HG03565 (cell line): ENCODE measurements around the gene FOXF1.

Source experiments
- ATAC-seq: cut with Tn5 transposase; IDR thresholded peaks from one replicate; pipeline ENCODE4 v1.9.1; 2021; ENCODE audit warnings: mild to moderate bottlenecking, moderate library complexity; ENCODE audit not compliant: unreplicated experiment

FOXF1 gene

DNA sequence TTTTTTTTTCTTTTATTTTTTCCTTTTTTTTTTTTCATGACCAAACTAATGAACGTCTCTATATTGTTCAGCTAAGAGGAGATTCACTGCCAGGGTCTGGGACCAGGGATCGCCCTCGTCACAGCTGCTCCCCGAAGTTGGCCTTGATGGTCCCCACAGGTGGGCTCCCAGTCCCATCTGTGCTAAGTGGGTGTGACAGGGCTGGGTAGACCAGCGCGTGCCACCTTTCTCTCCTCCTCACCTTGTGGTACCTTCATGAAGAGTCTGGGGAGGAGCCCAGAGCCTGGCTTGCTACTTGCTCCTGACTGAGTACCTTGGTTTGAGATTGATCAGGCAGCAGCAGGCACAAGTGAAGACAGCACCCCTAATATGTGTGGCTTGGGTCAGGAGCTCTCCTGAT, 6.5 kb upstream of the FOXF1 start:
- no peak for ATAC-seq

DNA sequence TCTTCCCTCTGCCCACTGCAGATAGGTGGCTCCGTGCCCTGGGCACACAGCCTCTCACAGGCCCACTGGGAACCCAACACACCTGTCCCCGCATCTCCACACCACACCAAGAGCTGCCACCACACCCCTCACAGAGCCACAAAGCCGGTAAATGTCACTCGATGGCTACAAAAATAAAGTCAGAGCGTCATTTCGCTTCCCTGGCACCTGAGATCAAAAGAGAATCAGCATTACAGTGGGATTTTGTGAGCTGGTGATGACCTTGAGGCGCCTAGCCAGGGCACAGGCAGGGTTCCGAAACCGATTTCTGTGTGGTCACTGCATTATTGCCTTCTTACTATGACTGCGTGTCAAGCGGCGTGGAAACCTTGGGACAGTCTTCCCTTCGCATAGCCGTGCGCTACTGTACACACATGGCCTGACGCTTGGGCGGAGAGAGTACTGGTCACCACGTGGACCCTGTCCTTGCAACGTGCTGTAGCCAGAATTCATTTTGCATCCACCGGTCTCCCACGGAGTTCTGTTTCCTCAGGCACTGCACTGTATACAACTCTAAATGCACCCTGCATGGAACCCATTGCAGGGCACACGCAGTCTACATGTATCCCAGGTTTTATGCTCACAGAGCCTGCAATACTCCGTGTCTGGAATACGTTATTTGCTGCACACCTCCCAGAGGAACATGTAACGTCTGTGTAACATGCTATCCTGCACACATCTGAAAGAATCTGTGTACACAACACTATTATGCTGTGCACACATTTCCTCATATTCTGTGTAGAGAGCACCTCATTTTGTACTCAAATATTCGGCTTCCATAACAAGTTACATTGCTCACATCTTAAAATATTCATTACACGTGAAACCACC, 5.8 kb upstream of the FOXF1 start:
- no peak for ATAC-seq

DNA sequence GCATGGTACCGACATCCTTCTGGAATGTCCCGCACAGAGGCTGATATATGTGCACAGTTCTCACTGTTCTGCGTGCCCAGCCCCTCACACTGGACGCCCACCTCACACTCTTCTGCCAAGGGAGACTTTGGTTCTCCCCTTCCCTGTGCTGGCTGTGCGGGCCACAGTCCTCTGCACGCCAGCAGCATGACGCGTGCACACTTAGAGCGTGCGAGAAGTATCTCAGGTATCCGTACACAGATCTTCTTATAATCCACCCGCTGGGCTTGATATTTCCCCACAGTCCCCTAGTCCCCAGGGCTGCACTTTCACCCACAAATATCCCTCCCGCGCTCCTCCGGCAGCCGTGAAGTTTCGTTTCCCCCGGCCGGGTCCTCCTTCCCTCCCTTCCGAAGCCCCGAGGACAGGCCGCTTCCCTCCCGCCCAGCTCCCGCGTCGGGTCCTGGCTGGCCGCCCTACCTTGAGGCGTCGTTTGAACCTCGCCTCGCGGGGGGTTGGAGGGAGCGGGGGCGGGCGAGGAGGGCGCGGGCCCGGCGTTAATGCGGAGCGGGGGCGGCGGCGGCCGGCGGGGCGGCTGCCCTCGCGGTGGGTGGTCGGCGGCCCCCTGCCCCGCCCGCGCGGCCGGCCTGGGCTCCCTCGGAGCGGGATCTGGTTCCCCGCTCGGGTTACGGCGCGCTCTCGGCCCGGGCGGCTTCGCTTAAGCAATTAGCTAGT, 5.0 kb upstream of the FOXF1 start:
- ATAC-seq: no peak

DNA sequence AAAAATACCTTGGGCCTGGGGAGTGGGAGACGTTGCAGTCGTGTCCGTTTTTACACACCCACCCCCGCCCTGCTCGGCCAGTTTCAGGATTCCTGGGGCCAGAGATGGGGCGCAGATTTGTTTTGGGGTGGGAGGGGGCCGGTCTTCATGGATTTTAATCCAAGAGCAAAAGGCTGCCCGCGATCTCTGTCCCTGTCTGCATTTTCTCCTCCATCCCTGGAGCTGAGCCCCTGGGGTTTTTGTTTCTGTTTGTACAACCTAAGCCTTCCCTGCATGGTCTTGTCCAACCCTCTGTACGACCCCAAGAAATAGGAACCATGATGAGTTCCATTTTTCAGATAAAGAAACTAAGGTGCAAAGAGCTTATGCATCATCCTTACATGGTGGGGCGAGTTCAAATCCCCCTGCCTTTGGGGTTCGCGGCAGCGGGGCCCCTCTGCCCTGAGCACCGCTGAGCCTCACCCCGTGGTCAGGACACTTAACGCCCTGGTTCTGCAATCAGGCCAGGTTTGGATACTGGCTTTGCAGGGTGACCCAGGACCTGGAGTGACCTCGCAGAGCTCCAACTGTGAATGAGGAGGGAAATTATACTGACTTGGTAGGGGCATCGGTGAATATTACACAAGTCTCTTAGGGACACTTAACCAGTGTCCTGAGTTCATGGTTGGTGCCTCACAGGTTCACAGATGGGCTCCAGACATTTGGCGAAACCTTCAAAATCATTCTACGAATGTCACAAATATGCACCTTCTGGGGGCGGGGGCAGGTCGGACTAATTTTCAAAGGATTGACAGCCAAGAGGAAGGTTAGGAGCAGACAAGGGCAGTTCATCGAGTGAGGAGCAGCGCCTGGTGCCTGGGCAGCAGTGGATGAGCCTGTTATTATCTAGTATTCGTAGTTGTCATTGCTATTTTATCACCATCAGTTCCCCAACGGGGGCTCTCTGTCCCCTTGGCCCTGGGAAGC, 4.1 kb upstream of the FOXF1 start:
- no peak for ATAC-seq

DNA sequence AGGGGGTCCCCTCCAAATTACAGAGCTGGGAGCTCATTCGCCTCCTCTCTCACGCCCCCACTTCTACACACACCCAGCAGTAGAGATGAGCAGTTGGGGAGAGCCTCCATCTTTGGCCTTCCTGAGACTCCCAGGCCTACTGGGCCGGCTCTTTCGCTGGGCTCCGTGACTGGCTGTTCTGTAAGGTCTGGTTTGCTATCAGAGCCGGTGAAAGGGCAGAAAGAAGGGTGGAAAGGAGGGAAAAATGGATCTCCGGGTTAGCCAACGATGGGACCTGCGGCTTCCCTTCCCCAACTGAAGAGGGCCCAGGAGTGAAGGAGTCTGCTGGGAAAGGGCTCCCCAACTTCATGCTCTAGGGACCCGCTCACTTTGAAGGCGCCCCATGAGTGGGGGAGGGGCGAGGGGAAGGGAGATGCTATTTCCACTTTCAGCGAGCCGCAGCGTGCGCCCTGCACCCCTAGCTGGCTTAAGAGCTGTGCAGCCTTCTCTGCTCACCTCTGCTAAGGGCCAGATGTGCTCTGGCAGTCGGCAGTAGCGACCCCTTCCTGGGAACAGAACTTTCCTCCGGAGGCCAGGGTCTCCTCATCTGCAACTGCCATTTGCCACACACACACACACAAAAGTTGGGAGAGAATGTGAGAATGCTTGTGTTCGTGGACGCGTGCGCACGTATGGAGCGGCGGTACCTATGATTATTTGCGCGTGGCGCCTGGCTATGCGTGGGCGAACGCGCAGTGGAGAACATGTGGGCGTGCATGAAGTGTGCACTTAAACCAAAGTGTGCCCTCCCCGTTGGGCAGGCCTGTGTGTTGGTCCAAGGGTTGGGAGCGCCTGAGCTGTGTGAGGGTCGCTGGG, 2.9 kb upstream of the FOXF1 start:
- no peak for ATAC-seq

DNA sequence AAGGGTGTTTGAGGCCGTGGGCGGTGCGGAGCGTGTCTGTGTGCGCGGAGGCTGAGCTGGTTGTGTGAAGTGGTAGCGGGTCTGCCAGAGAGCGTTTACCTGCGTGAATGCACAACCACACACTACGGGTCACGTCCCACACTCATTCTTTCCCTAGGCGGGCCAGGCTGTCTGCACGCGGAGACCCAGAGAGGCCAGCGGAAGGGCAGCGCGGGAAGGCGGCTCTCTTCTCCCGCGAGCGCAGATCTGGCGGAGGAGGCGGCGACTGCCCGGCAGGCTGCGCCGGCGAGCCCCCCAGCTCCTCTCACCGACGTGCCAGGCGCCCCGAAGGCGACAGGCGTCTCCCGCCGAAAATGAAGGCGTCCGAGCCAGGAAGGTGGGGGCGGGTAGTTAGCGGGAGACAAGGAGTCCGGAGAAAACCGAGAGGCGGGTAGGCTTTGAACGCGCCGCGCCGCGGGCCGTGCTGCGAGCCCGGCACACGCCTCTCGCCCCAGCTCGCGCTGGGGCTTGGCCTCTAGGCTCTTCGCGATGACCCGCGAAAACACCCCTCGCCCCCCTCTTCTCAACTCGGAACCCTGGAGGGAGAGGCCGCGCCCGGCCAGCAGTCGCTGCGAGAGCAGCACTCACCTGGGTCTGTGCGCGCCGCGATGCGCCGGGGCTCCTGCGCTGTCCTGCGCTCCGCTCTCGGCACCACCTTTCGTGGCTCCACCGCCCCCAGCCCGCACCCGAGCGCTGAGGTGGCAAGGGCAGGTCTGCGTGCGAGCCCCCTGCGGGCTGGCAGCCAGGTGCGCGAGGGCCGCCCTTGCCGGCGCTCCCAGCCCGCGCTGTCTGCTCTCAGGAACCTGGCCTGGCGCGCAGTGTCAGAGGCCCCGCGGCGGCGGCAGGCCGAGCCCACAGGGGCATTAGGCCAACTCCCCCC, 2.0 kb upstream of the FOXF1 start:
- no peak for ATAC-seq

DNA sequence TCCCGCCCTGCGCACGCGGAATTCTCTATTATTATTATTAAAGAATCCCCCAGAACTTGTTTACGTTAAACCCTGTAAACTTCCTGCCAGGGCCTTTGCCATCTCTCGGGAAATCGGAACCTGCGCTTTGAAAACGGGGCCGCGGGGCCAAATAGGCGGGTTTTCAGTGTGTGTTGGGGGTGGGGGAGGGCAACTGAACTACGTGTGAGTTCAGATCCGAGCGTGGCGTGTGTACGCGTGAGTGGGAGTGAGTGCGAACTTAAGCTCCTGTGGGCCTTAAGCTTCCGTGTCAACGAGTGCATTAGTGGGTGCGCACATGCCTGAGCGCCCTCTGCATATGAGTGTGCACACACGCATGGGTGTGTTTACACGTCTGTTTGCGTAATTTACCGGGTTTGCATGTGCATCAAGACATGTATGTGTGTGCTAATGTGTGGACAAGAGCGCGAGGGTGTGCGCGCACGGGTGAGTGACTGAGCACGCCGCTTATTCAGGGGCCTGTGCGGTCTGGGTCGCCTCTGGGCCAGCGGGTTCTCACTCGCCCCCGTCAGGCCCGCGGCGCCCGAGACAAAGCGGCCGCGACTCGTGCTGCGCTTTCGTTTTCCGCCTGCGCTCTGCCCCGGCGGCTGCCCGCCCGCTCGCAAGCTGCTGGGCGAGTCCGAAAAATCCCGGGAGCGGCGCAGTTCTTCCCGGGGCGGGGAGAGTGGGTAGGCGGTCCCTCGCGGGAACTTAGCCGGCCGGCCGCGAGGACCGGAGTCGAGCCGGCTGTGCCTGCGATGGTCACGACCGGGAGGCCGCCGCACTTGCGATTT, 1.2 kb upstream of the FOXF1 start:
- ATAC-seq: no peak

DNA sequence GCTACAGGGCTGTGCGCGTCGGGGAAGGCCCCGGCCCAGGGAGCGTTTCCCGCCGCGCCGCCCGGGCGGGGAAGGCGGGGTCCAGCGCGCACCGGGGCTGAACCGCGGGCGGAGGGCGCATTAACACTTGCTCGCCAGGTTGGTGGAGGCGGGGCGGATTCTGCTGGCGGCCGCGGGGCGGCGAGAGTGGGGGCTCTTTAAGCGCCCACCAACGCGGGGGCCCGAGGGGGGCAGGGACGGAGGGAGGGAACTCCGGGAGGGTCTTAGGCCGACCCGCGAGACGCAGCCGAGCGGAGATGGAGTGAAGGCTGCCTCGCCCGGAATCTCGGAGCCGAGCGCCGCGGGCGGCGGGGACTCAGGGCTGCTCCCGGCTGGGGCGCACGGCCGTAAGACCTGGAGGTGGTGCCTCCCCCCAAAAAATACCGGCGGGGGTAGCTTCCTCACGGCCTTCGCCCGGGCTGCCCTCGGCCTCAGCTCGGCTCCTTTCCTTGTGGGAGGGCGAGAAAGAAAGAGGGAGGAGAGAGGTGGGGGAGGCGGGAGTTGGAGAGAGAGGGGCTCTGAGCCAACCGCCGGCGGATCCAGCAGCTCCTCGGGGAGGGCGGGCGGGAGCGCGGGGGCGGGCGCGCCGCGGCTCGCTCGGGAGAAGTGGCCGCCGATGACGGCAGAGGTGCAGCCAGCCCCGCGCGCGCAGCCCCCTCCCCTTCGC, 415 bp upstream of the FOXF1 start:
- no peak for ATAC-seq

DNA sequence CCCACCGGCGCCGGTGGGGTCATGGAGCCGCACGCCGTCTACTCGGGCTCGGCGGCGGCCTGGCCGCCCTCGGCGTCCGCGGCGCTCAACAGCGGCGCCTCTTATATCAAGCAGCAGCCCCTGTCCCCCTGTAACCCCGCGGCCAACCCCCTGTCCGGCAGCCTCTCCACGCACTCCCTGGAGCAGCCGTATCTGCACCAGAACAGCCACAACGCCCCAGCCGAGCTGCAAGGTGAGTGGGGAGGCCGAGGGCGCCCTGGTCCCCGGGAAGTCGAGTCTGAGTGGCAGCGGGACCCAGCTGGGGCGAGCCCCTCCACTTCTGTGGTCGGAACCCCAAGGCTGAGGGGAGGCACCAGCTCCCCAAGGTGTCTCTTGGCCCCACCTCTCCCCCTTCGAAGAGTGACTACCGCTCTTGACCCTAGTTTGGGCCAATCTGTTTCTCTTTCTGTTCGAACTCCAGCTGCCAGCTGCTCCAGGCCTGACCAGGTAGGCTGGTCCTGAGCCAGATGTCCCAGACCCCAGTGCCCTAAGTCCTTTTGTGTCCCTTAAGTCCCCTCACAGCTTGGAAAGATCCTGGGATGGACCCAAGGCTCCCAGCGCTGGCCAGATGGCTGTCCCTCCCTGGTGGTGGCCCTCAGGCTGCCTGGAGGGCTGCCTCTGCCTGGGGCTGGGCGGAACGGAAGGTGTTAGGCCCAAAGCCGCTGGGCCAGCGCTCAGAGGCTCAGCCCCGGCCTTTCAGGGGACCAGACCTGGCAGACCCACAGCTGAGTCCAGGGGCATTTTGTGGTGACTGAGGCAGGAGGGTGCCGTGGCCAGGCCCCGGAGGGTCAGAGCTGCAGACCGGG, 1.2 kb downstream of the FOXF1 start:
- no peak for ATAC-seq

DNA sequence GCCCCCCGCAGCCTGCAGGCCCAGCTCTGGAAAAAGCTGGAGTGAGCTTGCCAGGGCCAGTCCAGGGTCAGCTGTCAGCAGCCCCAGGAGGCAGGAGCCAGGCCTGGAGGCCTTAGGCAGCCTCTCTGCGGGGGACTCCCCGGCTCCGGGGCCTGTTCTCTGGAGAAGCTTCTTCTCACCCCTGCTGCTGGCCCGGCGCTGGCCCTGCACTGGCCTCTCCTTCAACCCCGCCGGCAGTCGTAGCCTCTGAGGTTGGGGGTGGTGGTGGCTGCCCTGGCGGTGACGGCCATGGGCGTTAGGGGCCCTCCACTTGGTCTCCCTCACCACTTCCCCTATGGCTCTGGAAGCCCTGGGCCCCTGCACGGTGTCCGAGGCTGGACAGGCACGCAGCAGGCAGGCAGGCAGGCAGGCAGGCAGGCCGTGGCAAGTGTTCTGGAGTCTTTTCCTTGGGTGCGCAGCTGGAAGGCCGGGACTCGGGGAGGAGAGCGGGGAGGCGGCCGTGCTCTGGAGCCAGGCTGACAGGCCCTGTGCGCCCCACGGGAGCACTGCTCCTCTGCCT, 2.1 kb downstream of the FOXF1 start:
- no peak for ATAC-seq

DNA sequence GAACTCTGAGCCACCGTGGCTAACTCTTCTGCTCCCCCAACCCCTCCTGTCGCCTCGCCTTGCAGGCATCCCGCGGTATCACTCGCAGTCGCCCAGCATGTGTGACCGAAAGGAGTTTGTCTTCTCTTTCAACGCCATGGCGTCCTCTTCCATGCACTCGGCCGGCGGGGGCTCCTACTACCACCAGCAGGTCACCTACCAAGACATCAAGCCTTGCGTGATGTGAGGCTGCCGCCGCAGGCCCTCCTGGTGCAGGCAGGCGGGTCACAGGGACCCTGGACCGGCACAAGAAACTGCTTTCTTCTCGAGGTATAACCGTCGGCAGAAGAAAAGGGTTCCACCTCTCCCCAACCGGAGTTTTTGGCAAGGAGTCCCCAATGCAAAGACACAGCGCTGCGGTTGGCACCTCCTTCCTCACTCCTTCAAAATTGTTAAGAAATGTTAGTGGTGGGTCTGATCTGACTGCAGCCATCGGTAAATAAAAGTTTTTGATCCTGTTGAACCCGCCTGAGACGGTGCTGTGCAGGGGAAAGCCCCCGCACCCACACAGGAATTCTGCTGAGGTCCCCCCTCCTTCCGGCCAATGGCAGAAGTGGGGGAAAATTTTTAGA, 2.6 kb downstream of the FOXF1 start:
- ATAC-seq: no peak

DNA sequence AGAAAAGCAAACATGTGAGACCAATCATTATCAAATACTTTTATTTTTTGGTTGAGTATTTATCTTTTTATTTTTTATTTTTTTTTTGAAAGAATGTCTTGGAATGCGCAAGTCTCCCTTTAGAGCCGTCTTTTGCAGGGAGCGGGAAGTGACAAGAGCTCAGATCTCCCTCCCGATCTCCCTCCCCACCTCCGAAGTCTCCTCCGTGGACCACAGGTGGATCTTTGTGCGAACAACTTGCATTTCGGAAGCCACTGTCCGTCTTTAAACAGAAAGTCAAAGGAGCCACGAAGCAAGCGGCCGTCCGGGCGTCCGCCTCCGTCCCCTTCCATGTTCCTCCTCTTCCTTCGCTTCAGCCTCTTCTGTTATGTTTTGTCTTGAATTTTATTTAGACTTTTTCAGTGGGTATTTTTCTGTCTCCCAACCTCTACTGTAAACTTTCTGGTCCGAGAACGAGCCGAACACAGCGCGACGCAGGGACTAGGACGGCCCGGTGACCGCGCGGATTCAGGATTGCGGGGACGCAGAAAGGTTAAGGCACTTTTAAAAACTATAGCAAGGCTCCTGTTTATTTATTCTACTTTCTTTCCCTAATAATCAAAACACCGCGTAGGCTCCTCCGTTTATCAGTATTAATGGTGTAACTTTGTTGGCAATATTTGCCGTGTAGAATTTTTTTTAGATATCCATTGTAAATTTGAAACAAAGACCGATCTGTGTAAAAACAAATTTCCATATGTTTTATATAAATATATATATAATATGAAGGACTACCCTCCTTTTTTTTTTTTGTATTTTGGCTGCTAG, 3.3 kb downstream of the FOXF1 start:
- ATAC-seq: no peak

DNA sequence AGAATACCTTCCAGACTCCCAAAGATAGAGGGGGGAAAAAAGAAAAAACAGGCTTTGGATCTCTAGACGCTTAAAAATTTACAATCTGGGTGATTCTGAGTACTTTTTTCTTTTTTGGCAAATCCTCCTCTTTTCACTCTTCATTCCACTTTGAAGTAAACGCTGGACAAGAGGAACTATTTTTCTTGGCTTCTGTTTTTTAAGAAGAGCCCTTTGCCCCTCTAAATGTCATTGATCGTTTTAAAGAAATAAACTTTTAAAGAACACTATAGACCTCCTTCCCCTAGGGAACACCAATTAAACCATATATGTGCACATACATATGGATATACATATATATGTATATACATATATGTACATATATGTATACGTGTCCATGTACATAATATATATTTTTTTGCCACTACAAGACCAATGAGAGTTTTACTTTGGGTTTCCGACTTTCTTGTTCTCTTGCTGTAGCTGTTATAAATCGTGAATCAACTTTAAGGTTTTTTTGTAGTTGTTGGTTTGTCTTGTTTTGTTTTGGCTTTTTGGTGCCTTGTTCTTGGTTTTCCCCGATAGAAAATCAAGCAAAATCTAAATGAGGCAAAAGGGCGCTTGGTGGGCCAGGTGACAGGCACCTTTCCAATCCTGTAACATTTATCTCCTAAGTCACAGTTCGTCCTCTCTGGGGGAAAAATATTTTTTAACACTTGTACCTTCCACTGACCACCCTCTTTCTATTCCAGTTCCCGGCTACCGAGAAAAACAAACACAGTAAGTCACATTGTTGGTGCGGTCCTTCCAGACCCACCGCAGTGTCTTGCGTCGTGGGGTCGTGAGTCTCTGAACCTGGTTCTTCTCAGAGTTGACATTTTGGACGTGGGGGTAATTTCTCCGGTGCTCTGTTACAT, 4.4 kb downstream of the FOXF1 start:
- ATAC-seq: no peak

DNA sequence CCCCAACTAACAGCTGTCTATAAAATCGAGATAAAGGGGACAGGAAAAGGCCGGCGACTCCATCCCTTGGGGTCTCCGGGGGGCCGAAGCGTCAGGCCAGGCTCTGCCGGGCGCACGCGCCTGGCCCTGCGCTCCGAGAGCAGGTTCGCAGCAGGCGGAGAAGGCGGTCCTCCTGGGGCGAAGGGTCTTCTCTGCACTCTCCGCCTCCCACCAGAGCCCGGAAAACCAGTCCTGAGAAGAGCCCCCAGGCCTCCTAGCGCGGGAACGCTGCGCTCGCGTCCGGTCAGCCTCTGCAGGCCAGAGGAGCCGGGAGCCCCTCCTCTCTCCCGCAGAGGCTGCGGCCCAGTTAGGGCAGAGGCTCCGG, 5.1 kb downstream of the FOXF1 start:
- ATAC-seq: no peak
